Pancreas (tissue), 10 donors: Measurements from ENCODE around the gene EFHD1. TPM values are rescaled to one million over a fixed set of nuclear protein-coding genes. Genes with fewer than 3 reads are reported as not detected.

ENCODE experiments used
- ATAC-seq, 4 donors: fragments of 200-7000 bp; cut with Tn5 transposase; one replicate each; pipeline versions ENCODE4 v1.8.0 to v1.9.1; 2020; ENCODE audit warnings: mild to moderate bottlenecking in 4 of 4, moderate library complexity in 4 of 4
- DNase-seq, 6 donors: peaks; one replicate each; pipeline ENCODE4 v3.0.0-alpha.2; 2020
- FAIRE-seq: peaks from 2 replicates; lab custom pipeline; 2012; peaks lifted over from hg19 to GRCh38; lab: Jason Lieb, UNC
- H3K27ac ChIP-seq, 4 donors: fragments of 200-600 bp; sonication (generic); 1 replicate in 3 of 4; 2 replicates in 1 of 4; pipeline versions ENCODE4 v1.5.0 to v1.8.0; 2020
- H3K27me3 ChIP-seq, 4 donors: fragments of 200-600 bp; one replicate each; pipeline ENCODE4 v1.8.0; 2021
- H3K36me3 ChIP-seq, 3 donors: fragments of 200-600 bp; sonication (generic) in 1 of 3; one replicate each; pipeline versions ENCODE4 v1.5.0 to v1.8.0; 2020 to 2021
- H3K4me1 ChIP-seq, 3 donors: fragments of 200-600 bp; one replicate each; pipeline ENCODE4 v1.8.0; 2021
- H3K4me3 ChIP-seq, 4 donors: fragments of 200-600 bp; sonication (generic) in 2 of 4; one replicate each; pipeline versions ENCODE4 v1.5.0 to v1.8.0; 2020 to 2021
- H3K9me3 ChIP-seq, 4 donors: fragments of 200-600 bp; one replicate each; pipeline ENCODE4 v1.8.0; 2021
- CTCF ChIP-seq, 4 donors: fragments of 200-600 bp; sonication (generic) in 3 of 4; IDR thresholded peaks; one replicate each; pipeline versions ENCODE4 v1.5.0 to v1.8.0; 2021; ENCODE audit warnings: antibody characterized with exemption in 4 of 4
- whole genome bisulfite sequencing, 2 donors: extraction: QIAGEN DNeasy Blood & Tissue Kit; methylation state at CpG; one replicate each; pipeline ENCODE4 v1.1.7; 2013; 5-methylcytosine and 5-hydroxymethylcytosine counted together
- intact Hi-C, 3 donors: fragments of 100-400 bp; cut with DNase I; formaldehyde crosslinking; loops; one replicate each; pipeline versions ENCODE4 v1.11.1 to v1.14.2; 2022
- polyA plus RNA-seq, 2 donors: library from polyadenylated mRNA; stranded (reverse); fragments of 200-250 nt; gene quantifications; one replicate each; pipeline ENCODE4 v1.2.3, GENCODE V29; 2013
- total RNA-seq, 6 donors: library from RNA; stranded (reverse); fragmentation: NEBNext Ultra II Directional in 4 of 6; extraction: Animal tissue kit (Norgen Biotek cat#: 25700) in 4 of 6; gene quantifications; one replicate each; pipeline versions ENCODE4 v1.2.1 to v1.2.4, GENCODE V29; 2021 to 2023
- donor health status: healthy with polysubstance abuse.
- donor health status: DM: no; HTN: no; CAD: no; lungs with moderate emphysema.
- donor health status: DM: no; HTN: no; CAD: no.
- donor health status: control.
- donor health status: control.
- donor health status: Bipolar disorder and iron deficiency.
- donor health status: DM: yes; HTN: yes; CAD: no.
- donor health status: DM: no; HTN: no; CAD: no.
- donor health status: DM: no; HTN: no; CAD: no.
- donor health status: DM: yes; HTN: yes; CAD: no.

EFHD1 gene
- total and polyA plus RNA-seq, 8 donors = 0.31 to 4.8 (median 1.3) TPM

- TF ChIP-seq CTCF (IDR thresholded peaks at IDR 0.05) = no peak
- H3K27me3 ChIP-seq = no peaks in the 10 kb centered on the region
- no peak for DNase-seq
- no peaks in the 10 kb centered on the region for H3K36me3 ChIP-seq
- peaks cover 0 to 13% (median 7%) of the 10 kb centered on the region in 3 donors for H3K4me1 ChIP-seq
- WGBS, 2 donors = 88 to 92% methylated on average over 8 of the region's 8 CpGs
- FAIRE-seq = no peak
- H3K4me3 ChIP-seq = no peak overlapping the region
- H3K27ac ChIP-seq = peak overlapping the region in 1 of 4 donors; percentile 35
- intact Hi-C loops = no loop called here
- ATAC-seq = no peak
- no peaks in the 10 kb centered on the region for H3K9me3 ChIP-seq
Observed at GRCh38 chr2:232588031-232588430, 45.4 kb upstream of the EFHD1 start.

GRCh38 chr2:232588680-232589585 lies 44.5 kb upstream of the EFHD1 start:
- WGBS, 2 donors = 41 to 57% methylated on average over 18 of the region's 18 CpGs
- Histone ChIP-seq H3K27me3 (no peaks in the 10 kb centered on the region), H3K27ac (peak overlapping the region in 1 of 4 donors; percentile 44), H3K9me3 (no peaks in the 10 kb centered on the region), H3K4me1 (peaks cover 0 to 13% (median 7%) of the 10 kb centered on the region in 3 donors), H3K36me3 (no peaks in the 10 kb centered on the region), H3K4me3 (no peak overlapping the region)
- ATAC-seq (peak; percentile 91 to 95 (median 94)), FAIRE-seq (no peak), DNase-seq (peak; percentile 65 to 88 (median 84))
- no peak for TF ChIP-seq CTCF (IDR thresholded peaks at IDR 0.05)
- intact Hi-C loops = no loop called here

GRCh38 chr2:232592772-232593395 lies 40.5 kb upstream of the EFHD1 start:
- Histone ChIP-seq H3K36me3 (no peaks in the 10 kb centered on the region), H3K27ac (peak overlapping the region in 1 of 4 donors; percentile 57), H3K9me3 (no peaks in the 10 kb centered on the region), H3K27me3 (no peaks in the 10 kb centered on the region), H3K4me3 (no peak overlapping the region), H3K4me1 (peaks cover 0 to 13% (median 7%) of the 10 kb centered on the region in 3 donors)
- FAIRE-seq (no peak), ATAC-seq (peak in 3 of 4 donors; percentile 14 to 57 (median 23)), DNase-seq (no peak)
- 78 to 85% methylated on average over 3 of the region's 3 CpGs for WGBS, 2 donors
- intact Hi-C loops = no loop called here
- no peak for TF ChIP-seq CTCF (IDR thresholded peaks at IDR 0.05)

- FAIRE-seq = no peak
- WGBS, 2 donors = 71 to 89% methylated on average over 7 of the region's 7 CpGs
- Histone ChIP-seq H3K4me3 (no peak overlapping the region), H3K27me3 (no peaks in the 10 kb centered on the region), H3K36me3 (no peaks in the 10 kb centered on the region), H3K9me3 (no peaks in the 10 kb centered on the region), H3K4me1 (peaks cover 0 to 6% (median 2%) of the 10 kb centered on the region in 3 donors), H3K27ac (no peak overlapping the region)
- no peak for DNase-seq
- no peak for TF ChIP-seq CTCF (IDR thresholded peaks at IDR 0.05)
- no peak for ATAC-seq
- intact Hi-C loops = no loop called here
Observed at GRCh38 chr2:232593982-232594381, 39.4 kb upstream of the EFHD1 start.
